ENCODE data around the gene MXI1.

The MXI1 gene

GRCh38 chr10:110209454-110209925 lies 2.1 kb downstream of the MXI1 start:
- TF ChIP-seq CTCF (IDR thresholded peaks at IDR 0.05; ENCODE audit: low read depth, low read length, poor library complexity, severe bottlenecking) = no peak
- no peak for TF ChIP-seq EZH2phosphoT487 (IDR thresholded peaks at IDR 0.05; ENCODE audit: borderline replicate concordance, low read length)
- H3K4me2 ChIP-seq (ENCODE audit: low read length) = peak overlapping the region; percentile 80
- no peaks in the 10 kb centered on the region for H3K36me3 ChIP-seq (ENCODE audit: control insufficient read depth, low read length)
- H3K4me3 ChIP-seq (ENCODE audit: low read length) = peak overlapping the region; percentile 76
- H3K4me1 ChIP-seq (ENCODE audit: control insufficient read depth, low read length) = peaks cover 49% of the 10 kb centered on the region
- no peaks in the 10 kb centered on the region for H4K20me1 ChIP-seq (ENCODE audit: control insufficient read depth, insufficient read depth, low read depth, low read length)
- no peaks in the 10 kb centered on the region for H3K9me3 ChIP-seq (ENCODE audit: control insufficient read depth, insufficient read depth, low read length)
- H3K27me3 ChIP-seq (ENCODE audit: control insufficient read depth, low read length) = peaks cover 10% of the 10 kb centered on the region
- no peaks in the 10 kb centered on the region for H3K9me2 ChIP-seq (replicated peaks; ENCODE audit: control insufficient read depth, low read length)
- peaks cover 19% of the 10 kb centered on the region for H3K79me2 ChIP-seq (ENCODE audit: control insufficient read depth, low read length)
- peak overlapping the region; percentile 32 for H3K27ac ChIP-seq (ENCODE audit: low read depth, low read length)
- peaks cover 9% of the 10 kb centered on the region for H3F3A ChIP-seq (ENCODE audit: control insufficient read depth, insufficient read depth)

GRCh38 chr10:110209926-110210673 lies 2.7 kb downstream of the MXI1 start:
- Histone ChIP-seq H3K27ac (ENCODE audit: low read depth, low read length) (peak overlapping the region; percentile 54), H3F3A (ENCODE audit: control insufficient read depth, insufficient read depth) (peaks cover 9% of the 10 kb centered on the region), H3K4me3 (ENCODE audit: low read length) (peak overlapping the region; percentile 76), H3K9me2 (replicated peaks; ENCODE audit: control insufficient read depth, low read length) (no peaks in the 10 kb centered on the region), H3K36me3 (ENCODE audit: control insufficient read depth, low read length) (no peaks in the 10 kb centered on the region), H3K9me3 (ENCODE audit: control insufficient read depth, insufficient read depth, low read length) (no peaks in the 10 kb centered on the region), H3K4me1 (ENCODE audit: control insufficient read depth, low read length) (peaks cover 55% of the 10 kb centered on the region), H3K27me3 (ENCODE audit: control insufficient read depth, low read length) (peaks cover 10% of the 10 kb centered on the region), H3K4me2 (ENCODE audit: low read length) (peak overlapping the region; percentile 80), H3K79me2 (ENCODE audit: control insufficient read depth, low read length) (peaks cover 19% of the 10 kb centered on the region), H4K20me1 (ENCODE audit: control insufficient read depth, insufficient read depth, low read depth, low read length) (no peaks in the 10 kb centered on the region)
- TF ChIP-seq EZH2phosphoT487 (IDR thresholded peaks at IDR 0.05; ENCODE audit: borderline replicate concordance, low read length) (no peak), CTCF (IDR thresholded peaks at IDR 0.05; ENCODE audit: low read depth, low read length, poor library complexity, severe bottlenecking) (no peak)

GRCh38 chr10:110210674-110211464 lies 3.5 kb downstream of the MXI1 start:
- H3F3A ChIP-seq (ENCODE audit: control insufficient read depth, insufficient read depth) = peaks cover 9% of the 10 kb centered on the region

More at GRCh38 chr10:110210674-110211464, 3.5 kb downstream of the MXI1 start:
- Histone ChIP-seq H4K20me1 (ENCODE audit: control insufficient read depth, insufficient read depth, low read depth, low read length) (no peaks in the 10 kb centered on the region), H3K4me2 (ENCODE audit: low read length) (peak overlapping the region; percentile 80), H3K4me1 (ENCODE audit: control insufficient read depth, low read length) (peaks cover 63% of the 10 kb centered on the region), H3K36me3 (ENCODE audit: control insufficient read depth, low read length) (no peaks in the 10 kb centered on the region), H3K27ac (ENCODE audit: low read depth, low read length) (peak overlapping the region; percentile 54), H3K9me2 (replicated peaks; ENCODE audit: control insufficient read depth, low read length) (no peaks in the 10 kb centered on the region), H3K27me3 (ENCODE audit: control insufficient read depth, low read length) (peaks cover 5% of the 10 kb centered on the region; the same call in 1 of the 2 replicates), H3K9me3 (ENCODE audit: control insufficient read depth, insufficient read depth, low read length) (no peaks in the 10 kb centered on the region), H3K4me3 (ENCODE audit: low read length) (peak overlapping the region; percentile 76), H3K79me2 (ENCODE audit: control insufficient read depth, low read length) (peaks cover 24% of the 10 kb centered on the region)
- TF ChIP-seq EZH2phosphoT487 (IDR thresholded peaks at IDR 0.05; ENCODE audit: borderline replicate concordance, low read length) (no peak), CTCF (IDR thresholded peaks at IDR 0.05; ENCODE audit: low read depth, low read length, poor library complexity, severe bottlenecking) (peak; percentile 37)
